Endothelial cell of umbilical vein (primary cell): ENCODE results near the gene ASB7. TPM values are rescaled to one million over a fixed set of nuclear protein-coding genes. Genes with fewer than 3 reads are reported as not detected.

ENCODE experiments used
- BruUV-seq: library from RNA; stranded (reverse); fragments of 400-500 nt; replicated peaks from 2 replicates; lab custom pipeline; 2021; lab: Mats Ljungman, UMichigan
- CTCF ChIA-PET: fragments of 300-600, 350-600 bp; sonication (Branson Sonifier 250); formaldehyde crosslinking; loops from one replicate; lab custom pipeline; 2021; ENCODE audit warnings: antibody characterized with exemption, inconsistent platforms; lab: Charles Lee
- POLR2A ChIA-PET: fragments of 300-600, 350-600 bp; sonication (Branson Sonifier 250); formaldehyde crosslinking; loops from one replicate; lab custom pipeline; 2021; ENCODE audit warnings: antibody characterized with exemption, inconsistent platforms; lab: Charles Lee
- DNase-seq: peaks from one replicate; pipeline ENCODE4 v3.0.0-alpha.2; 2011; ENCODE audit warnings: low read depth, low spot score
- FAIRE-seq: peaks from 2 replicates; lab custom pipeline; 2011; peaks lifted over from hg19 to GRCh38; lab: Jason Lieb, UNC
- H2AFZ ChIP-seq: 2 replicates; pipeline ENCODE4 v1.6.0; 2012; ENCODE audit warnings: low read depth, low read length, control low read depth, inconsistent platforms
- H3K27ac ChIP-seq: 2 replicates; pipeline ENCODE4 v1.5.1; 2011; ENCODE audit warnings: low read depth, mild to moderate bottlenecking, control low read depth, low read length, moderate library complexity; ENCODE audit not compliant: insufficient read depth
- H3K27me3 ChIP-seq, 2 experiments: 2 replicates each; pipeline versions ENCODE4 v1.6.0 to v1.6.1; 2011; ENCODE audit warnings: low read length in 2 of 2, mixed read lengths in 1 of 2; ENCODE audit not compliant: control insufficient read depth in 2 of 2, insufficient read depth in 2 of 2
- H3K36me3 ChIP-seq, 2 experiments: 2 replicates in 1 of 2; 3 replicates in 1 of 2; pipeline ENCODE4 v1.5.1; 2011; ENCODE audit warnings: low read length in 2 of 2, mild to moderate bottlenecking in 1 of 2, moderate library complexity in 1 of 2; ENCODE audit not compliant: control insufficient read depth in 2 of 2, insufficient read depth in 2 of 2; ENCODE audit errors: extremely low read depth in 1 of 2
- H3K4me1 ChIP-seq: 3 replicates; pipeline ENCODE4 v1.5.1; 2011; ENCODE audit warnings: mild to moderate bottlenecking, low read length; ENCODE audit not compliant: control insufficient read depth, insufficient read depth; ENCODE audit errors: extremely low read depth
- H3K4me2 ChIP-seq: 2 replicates; pipeline ENCODE4 v1.6.1; 2011; ENCODE audit warnings: low read length, control low read depth, mixed read lengths; ENCODE audit not compliant: insufficient read depth
- H3K4me3 ChIP-seq, 3 experiments: fragments of 200-600 bp in 1 of 3; sonication (generic), shearing (Covaris generic) in 1 of 3; replicated peaks in 1 of 3; 2 replicates each; pipeline ENCODE4 v1.5.1; 2011 to 2016; ENCODE audit warnings: control low read depth in 3 of 3, low read length in 3 of 3, mild to moderate bottlenecking in 2 of 3, inconsistent platforms in 1 of 3, low read depth in 1 of 3, moderate library complexity in 1 of 3; ENCODE audit not compliant: insufficient read depth in 1 of 3
- H3K79me2 ChIP-seq: 2 replicates; pipeline ENCODE4 v1.6.0; 2012; ENCODE audit warnings: low read length, inconsistent platforms; ENCODE audit not compliant: control insufficient read depth, insufficient read depth
- H3K9ac ChIP-seq: replicated peaks from 2 replicates; pipeline ENCODE3; 2011; ENCODE audit warnings: low read length, control low read depth; ENCODE audit not compliant: insufficient read depth; ENCODE audit errors: extremely low read depth
- H3K9me1 ChIP-seq: replicated peaks from 3 replicates; pipeline ENCODE4 v1.6.0; 2011; ENCODE audit warnings: mild to moderate bottlenecking, low read length; ENCODE audit not compliant: control insufficient read depth, insufficient read depth; ENCODE audit errors: extremely low read depth
- H3K9me3 ChIP-seq: replicated peaks from 2 replicates; pipeline ENCODE4 v1.5.1; 2012; ENCODE audit warnings: low read length, inconsistent platforms; ENCODE audit not compliant: control insufficient read depth, insufficient read depth
- H4K20me1 ChIP-seq: replicated peaks from 2 replicates; pipeline ENCODE3; 2011; ENCODE audit warnings: mild to moderate bottlenecking, low read length; ENCODE audit not compliant: control insufficient read depth, insufficient read depth; ENCODE audit errors: extremely low read depth
- EZH2 ChIP-seq: IDR thresholded peaks from 2 replicates; pipeline ENCODE4 v1.6.1; 2012; ENCODE audit warnings: borderline replicate concordance, low read depth, mild to moderate bottlenecking, moderate library complexity, low read length, inconsistent platforms; ENCODE audit not compliant: severe bottlenecking
- FOS ChIP-seq: IDR thresholded peaks from 2 replicates; pipeline ENCODE4 v1.6.1; 2011; ENCODE audit warnings: mild to moderate bottlenecking, low read length, moderate library complexity, borderline replicate concordance; ENCODE audit not compliant: insufficient read depth
- GATA2 ChIP-seq: IDR thresholded peaks from 2 replicates; pipeline ENCODE4 v1.7.0; 2011; ENCODE audit warnings: low read depth, mild to moderate bottlenecking, moderate library complexity, mixed read lengths, low read length; ENCODE audit not compliant: insufficient read length, insufficient read depth
- JUN ChIP-seq: IDR thresholded peaks from 2 replicates; pipeline ENCODE4 v1.6.1; 2011; ENCODE audit warnings: borderline replicate concordance, low read depth; ENCODE audit not compliant: insufficient read length, insufficient read depth
- MYC ChIP-seq: IDR thresholded peaks from one replicate; pipeline ENCODE4 v1.6.1; 2011; ENCODE audit warnings: mild to moderate bottlenecking, low read depth, low read length
- POLR2A ChIP-seq: IDR thresholded peaks from 2 replicates; pipeline ENCODE4 v1.6.1; 2012; ENCODE audit warnings: low read depth, mild to moderate bottlenecking, control low read depth, low read length
- POLR2AphosphoS5 ChIP-seq: IDR thresholded peaks from 2 replicates; pipeline ENCODE4 v1.6.1; 2012; ENCODE audit warnings: low read depth, mild to moderate bottlenecking, control low read depth, low read length, moderate library complexity; ENCODE audit not compliant: insufficient read depth
- dilution Hi-C: fragments of 300-500 bp; cut with MboI; formaldehyde crosslinking; loops from one replicate; pipeline ENCODE4 v1.15.0; 2019; ENCODE audit warnings: low sequenced_read_pairs; ENCODE audit not compliant: extremely low pct_ligation_motif_present
- intact Hi-C: fragments of 100-400 bp; cut with micrococcal nuclease; formaldehyde crosslinking; loops from one replicate; pipeline ENCODE4 v1.10.0; 2022
- polyA plus RNA-seq, 4 experiments: library from polyadenylated mRNA; depleted of rRNA in 3 of 4; stranded (reverse) in 3 of 4; unstranded in 1 of 4; fragments of >200 nt; gene quantifications; 2 replicates each; pipeline versions ENCODE4 v1.2.1 to v1.2.3, GENCODE V29; 2011 to 2012; ENCODE audit warnings: missing spikeins in 1 of 4
- total RNA-seq: library from RNA; stranded (reverse); gene quantifications from 2 replicates; pipeline ENCODE4 v1.2.3, GENCODE V29; 2021
- TF ChIP-seq, protein P1 (sequence below): IDR thresholded peaks from 2 replicates; pipeline ENCODE4 v1.6.1; 2011; ENCODE audit not compliant: insufficient read depth, insufficient read length
- TF ChIP-seq, protein P2 (sequence below), 2 donors: IDR thresholded peaks; 1 replicate in 1 of 2; 2 replicates in 1 of 2; pipeline ENCODE4 v1.5.1; 2011; ENCODE audit warnings: low read length in 2 of 2, mild to moderate bottlenecking in 2 of 2, moderate library complexity in 2 of 2, control low read depth in 1 of 2, inconsistent platforms in 1 of 2, low read depth in 1 of 2; ENCODE audit not compliant: insufficient read depth in 1 of 2; ENCODE audit errors: extremely low read depth in 1 of 2

ASB7 gene
- total and polyA plus RNA-seq, 2 donors (not counting 3 experiments of a cell fraction or from before 2014, with no cell fraction given), result 6.8 to 13.3 TPM

GRCh38 chr15:100598655-100599054 lies 3.7 kb upstream of the ASB7 start:
- Histone ChIP-seq H3K36me3 (no peaks in the 10 kb centered on the region), H3K9me3 (no peaks in the 10 kb centered on the region), H4K20me1 (no peaks in the 10 kb centered on the region), H3K4me3 (no peak overlapping the region), H3K4me1 (peaks cover 15% of the 10 kb centered on the region), H2AFZ (no peak overlapping the region), H3K27me3 (no peaks in the 10 kb centered on the region), H3K9me1 (no peaks in the 10 kb centered on the region), H3K4me2 (no peak overlapping the region), H3K27ac (no peak overlapping the region), H3K9ac (no peak overlapping the region), H3K79me2 (peaks cover 81% of the 10 kb centered on the region)
- POLR2A ChIA-PET, result no interaction called here
- FAIRE-seq (no peak), DNase-seq (no peak)
- no peak for TF ChIP-seq GATA2
- TF ChIP-seq, protein P1, sequence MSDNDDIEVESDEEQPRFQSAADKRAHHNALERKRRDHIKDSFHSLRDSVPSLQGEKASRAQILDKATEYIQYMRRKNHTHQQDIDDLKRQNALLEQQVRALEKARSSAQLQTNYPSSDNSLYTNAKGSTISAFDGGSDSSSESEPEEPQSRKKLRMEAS, result no peak
- TF ChIP-seq JUN, result no peak
- TF ChIP-seq FOS, result no peak
- no peak for TF ChIP-seq POLR2AphosphoS5
- TF ChIP-seq EZH2, result no peak
- TF ChIP-seq, protein P2, sequence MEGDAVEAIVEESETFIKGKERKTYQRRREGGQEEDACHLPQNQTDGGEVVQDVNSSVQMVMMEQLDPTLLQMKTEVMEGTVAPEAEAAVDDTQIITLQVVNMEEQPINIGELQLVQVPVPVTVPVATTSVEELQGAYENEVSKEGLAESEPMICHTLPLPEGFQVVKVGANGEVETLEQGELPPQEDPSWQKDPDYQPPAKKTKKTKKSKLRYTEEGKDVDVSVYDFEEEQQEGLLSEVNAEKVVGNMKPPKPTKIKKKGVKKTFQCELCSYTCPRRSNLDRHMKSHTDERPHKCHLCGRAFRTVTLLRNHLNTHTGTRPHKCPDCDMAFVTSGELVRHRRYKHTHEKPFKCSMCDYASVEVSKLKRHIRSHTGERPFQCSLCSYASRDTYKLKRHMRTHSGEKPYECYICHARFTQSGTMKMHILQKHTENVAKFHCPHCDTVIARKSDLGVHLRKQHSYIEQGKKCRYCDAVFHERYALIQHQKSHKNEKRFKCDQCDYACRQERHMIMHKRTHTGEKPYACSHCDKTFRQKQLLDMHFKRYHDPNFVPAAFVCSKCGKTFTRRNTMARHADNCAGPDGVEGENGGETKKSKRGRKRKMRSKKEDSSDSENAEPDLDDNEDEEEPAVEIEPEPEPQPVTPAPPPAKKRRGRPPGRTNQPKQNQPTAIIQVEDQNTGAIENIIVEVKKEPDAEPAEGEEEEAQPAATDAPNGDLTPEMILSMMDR (IDR thresholded peaks at IDR 0.05; ENCODE audit: extremely low read depth in 1 of 2, insufficient read depth in 1 of 2, low read depth in 1 of 2, low read length in 2 of 2), result no peak
- TF ChIP-seq MYC, result no peak
- TF ChIP-seq POLR2A, result no peak
- intact Hi-C loops (no loop called here), dilution Hi-C loops (no loop called here)
- BruUV-seq, result no TSS peak
- CTCF ChIA-PET, result interaction anchor here (1.0 to 1.2 kb wide), 2 partner anchors 26 to 249 kb away, joined by 3 to 4 read pairs; no protein-coding TSS in a partner anchor
